ENCODE data around the gene CEP41. TPM values are rescaled to one million over a fixed set of nuclear protein-coding genes. Genes with fewer than 3 reads are reported as not detected.
"Not testable (repeated sequence)": the region's sequence is repeated elsewhere in the genome, so short reads cannot be mapped to it uniquely, and the experiment has no call there.

The CEP41 gene
- polyA plus RNA-seq, 5 donors = 25.1 to 34.1 (median 31.4) TPM

GRCh38 chr7:130468612-130469011 lies 27.8 kb upstream of the CEP41 start:
- no peak for DNase-seq

GRCh38 chr7:130463553-130464434 lies 23.0 kb upstream of the CEP41 start:
- DNase-seq = no peak

- no peak for DNase-seq
Measured at GRCh38 chr7:130461272-130461671, 20.5 kb upstream of the CEP41 start.

- no peak for DNase-seq
Measured at GRCh38 chr7:130458257-130458656, 17.4 kb upstream of the CEP41 start.

- DNase-seq = no peak
Measured at GRCh38 chr7:130454959-130455358, 14.1 kb upstream of the CEP41 start.

- DNase-seq = peak; percentile 71 to 75
Measured at GRCh38 chr7:130452951-130453350, 12.1 kb upstream of the CEP41 start.

- not testable (repeated sequence) for DNase-seq
Measured at GRCh38 chr7:130451344-130451743, 10.5 kb upstream of the CEP41 start.

- no peak for DNase-seq
Measured at GRCh38 chr7:130446259-130446658, 5.4 kb upstream of the CEP41 start.

- DNase-seq = no peak
Measured at GRCh38 chr7:130444751-130445407, 4.1 kb upstream of the CEP41 start.

- peak; percentile 56 to 76 for DNase-seq
Measured at GRCh38 chr7:130444234-130444633, 3.4 kb upstream of the CEP41 start.

GRCh38 chr7:130442601-130443000 lies 1.8 kb upstream of the CEP41 start:
- DNase-seq = no peak

GRCh38 chr7:130441408-130441869 lies 623 bp upstream of the CEP41 start:
- DNase-seq = no peak

GRCh38 chr7:130436253-130436652 lies 4.6 kb downstream of the CEP41 start:
- no peak for DNase-seq

- DNase-seq = no peak
Measured at GRCh38 chr7:130435311-130435854, 5.4 kb downstream of the CEP41 start.

- no peak for DNase-seq
Measured at GRCh38 chr7:130433301-130433700, 7.5 kb downstream of the CEP41 start.

GRCh38 chr7:130432886-130433285 lies 7.9 kb downstream of the CEP41 start:
- DNase-seq = no peak

GRCh38 chr7:130430841-130431666 lies 9.8 kb downstream of the CEP41 start:
- DNase-seq = peak; percentile 73 to 80

GRCh38 chr7:130430115-130430514 lies 10.7 kb downstream of the CEP41 start:
- DNase-seq = no peak

GRCh38 chr7:130429019-130429418 lies 11.8 kb downstream of the CEP41 start:
- DNase-seq = no peak

- DNase-seq = no peak
Measured at GRCh38 chr7:130426564-130426963, 14.3 kb downstream of the CEP41 start.

- DNase-seq = no peak
Measured at GRCh38 chr7:130425796-130426195, 15.0 kb downstream of the CEP41 start.

- no peak for DNase-seq
Measured at GRCh38 chr7:130423501-130424037, 17.2 kb downstream of the CEP41 start.
